ACHN (cell line): ENCODE results near the gene ICE2.

Source experiments
- DNase-seq: peaks from one replicate; pipeline ENCODE4 v3.0.0-alpha.2; 2015
- in situ Hi-C: cut with HindIII; loops from 2 replicates; pipeline ENCODE4 v1.10.0; 2017; ENCODE audit warnings: low sequenced_read_pairs, low pct_ligation_motif_present, low pct_unique_long_range_greater_than_20kb

ICE2 gene

GRCh38 chr15:60462027-60462426, 16.9 kb downstream of the ICE2 start:
- in situ Hi-C loops = no loop called here
- no peak for DNase-seq

GRCh38 chr15:60460931-60461330, 18.0 kb downstream of the ICE2 start:
- in situ Hi-C loops = no loop called here

GRCh38 chr15:60458721-60459120, 20.2 kb downstream of the ICE2 start:
- in situ Hi-C loops = no loop called here
- DNase-seq = no peak

More at GRCh38 chr15:60460931-60461330, 18.0 kb downstream of the ICE2 start:
- no peak for DNase-seq

- in situ Hi-C loops = no loop called here
- DNase-seq = no peak
These were observed 21.0 kb downstream of the ICE2 start for GRCh38 chr15:60457985-60458384.

- no peak for DNase-seq
- in situ Hi-C loops = no loop called here
These were observed 24.1 kb downstream of the ICE2 start for GRCh38 chr15:60454824-60455223.

- DNase-seq = no peak
These were observed 30.1 kb downstream of the ICE2 start for GRCh38 chr15:60448668-60449360.

GRCh38 chr15:60444289-60444912, 34.5 kb downstream of the ICE2 start:
- peak; percentile 40 for DNase-seq
- in situ Hi-C loops = no loop called here

More at GRCh38 chr15:60448668-60449360, 30.1 kb downstream of the ICE2 start:
- in situ Hi-C loops = no loop called here

- in situ Hi-C loops = no loop called here
- DNase-seq = no peak
These were observed 36.2 kb downstream of the ICE2 start for GRCh38 chr15:60442763-60443162.

DNA sequence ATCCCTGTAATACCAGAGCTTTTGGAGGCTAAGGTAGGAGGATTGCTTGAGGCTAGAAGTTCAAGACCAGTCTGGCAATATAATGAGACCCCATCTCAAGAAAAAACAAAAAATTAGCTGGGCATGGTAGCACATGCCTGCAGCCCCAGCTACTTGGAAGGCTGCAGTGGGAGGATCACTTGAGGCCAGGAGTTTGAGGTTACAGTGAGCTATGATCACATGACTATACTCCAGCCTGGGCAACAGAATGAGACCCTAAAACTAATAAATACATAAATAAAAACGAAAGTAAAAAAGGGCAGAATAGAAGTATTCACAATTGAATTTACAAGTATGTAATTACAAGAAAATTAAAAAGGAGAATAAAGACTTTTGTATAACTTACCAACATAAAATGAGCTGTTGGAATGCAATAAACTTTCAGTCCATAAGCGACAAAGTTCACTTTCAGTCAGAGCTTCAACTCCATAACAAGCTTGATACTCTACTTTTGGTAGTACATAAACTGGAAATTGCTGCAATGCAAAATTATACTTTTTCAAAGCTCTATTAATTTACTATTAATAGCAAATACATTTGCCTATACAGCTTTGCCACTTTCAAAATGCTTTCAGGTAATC, 36.8 kb downstream of the ICE2 start:
- in situ Hi-C loops = no loop called here

DNA sequence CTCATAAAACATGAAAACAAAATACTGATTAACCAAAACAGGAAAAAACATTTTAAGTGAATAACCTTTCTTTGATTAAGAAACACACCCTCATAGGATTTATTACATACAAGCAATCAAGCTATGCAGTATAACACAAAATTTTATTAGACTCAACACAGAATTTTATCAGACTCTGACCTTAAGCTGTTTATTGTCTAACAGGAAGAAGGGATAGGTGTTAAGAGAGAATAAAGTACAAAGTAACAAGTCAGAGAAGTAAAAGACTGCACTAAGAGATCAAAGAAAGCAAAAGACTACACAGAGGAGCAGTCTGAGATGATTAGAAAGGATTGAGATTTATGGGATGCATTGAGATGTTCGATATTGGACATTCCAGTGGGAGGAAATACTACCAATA, 37.6 kb downstream of the ICE2 start:
- in situ Hi-C loops = no loop called here

More for the DNA sequence above, 36.8 kb downstream of the ICE2 start:
- no peak for DNase-seq

DNA sequence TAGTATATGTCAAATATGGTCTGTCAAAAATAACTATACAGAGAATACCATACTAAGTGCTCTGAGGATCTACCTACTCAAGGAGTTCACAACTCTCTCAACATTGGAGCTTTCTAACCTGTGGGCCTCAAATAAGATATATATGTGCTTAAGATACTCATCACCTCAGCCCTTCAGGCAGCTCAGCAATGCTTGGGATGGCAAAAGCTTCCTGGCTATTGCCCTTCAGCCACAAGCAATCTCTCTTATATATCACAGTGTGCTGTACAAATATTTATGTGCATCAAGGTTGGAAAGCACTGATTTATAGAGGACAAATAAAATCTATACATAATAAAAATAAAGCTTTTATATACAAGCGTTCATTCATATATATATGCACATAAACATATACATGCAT, 40.3 kb downstream of the ICE2 start:
- in situ Hi-C loops = no loop called here
- no peak for DNase-seq

More for the DNA sequence above, 37.6 kb downstream of the ICE2 start:
- no peak for DNase-seq

DNA sequence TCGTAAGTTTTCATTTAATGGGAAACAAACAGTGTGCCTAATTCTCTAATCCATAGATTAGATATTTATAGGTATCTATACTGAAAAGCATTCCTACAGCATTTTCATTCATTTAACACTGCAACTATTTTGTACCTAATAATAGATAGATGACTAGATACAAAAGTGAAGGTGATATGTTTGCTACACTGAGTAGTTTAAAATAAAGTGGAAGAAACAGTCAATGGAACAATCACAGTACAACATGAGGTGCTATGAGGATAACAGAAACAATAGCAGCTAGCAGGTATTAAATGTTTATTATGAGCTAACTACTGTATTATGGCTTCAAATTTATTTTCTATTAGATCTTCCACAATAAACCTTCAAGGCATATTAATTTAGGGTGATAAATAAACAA, 50.0 kb downstream of the ICE2 start:
- DNase-seq = no peak
- in situ Hi-C loops = no loop called here

- in situ Hi-C loops = no loop called here
- no peak for DNase-seq
These were observed 52.0 kb downstream of the ICE2 start for GRCh38 chr15:60426870-60427508.

- in situ Hi-C loops = no loop called here
- no peak for DNase-seq
These were observed 53.5 kb downstream of the ICE2 start for GRCh38 chr15:60425461-60425860.

DNA sequence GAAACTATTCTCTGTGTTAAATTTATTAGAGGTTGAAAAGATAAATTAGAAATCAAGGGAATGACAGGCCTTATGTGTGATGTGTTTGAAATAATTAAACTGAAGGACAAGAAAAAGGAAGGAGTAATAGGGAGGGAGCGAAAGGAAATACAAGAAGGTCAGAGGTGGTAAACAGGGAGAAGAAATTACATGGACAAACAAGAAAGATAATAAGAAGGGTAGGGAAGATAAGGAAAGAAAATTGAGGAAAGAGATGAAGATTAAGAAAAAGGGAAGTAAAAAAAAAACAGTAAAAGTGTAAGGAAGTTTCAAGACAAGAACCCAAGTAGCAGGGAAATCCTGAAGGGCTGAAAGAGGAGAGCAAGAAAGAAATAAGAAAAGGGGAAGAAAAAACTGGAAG, 54.9 kb downstream of the ICE2 start:
- DNase-seq = no peak
- in situ Hi-C loops = no loop called here

GRCh38 chr15:60423537-60423936, 55.4 kb downstream of the ICE2 start:
- peak; percentile 92 for DNase-seq

DNA sequence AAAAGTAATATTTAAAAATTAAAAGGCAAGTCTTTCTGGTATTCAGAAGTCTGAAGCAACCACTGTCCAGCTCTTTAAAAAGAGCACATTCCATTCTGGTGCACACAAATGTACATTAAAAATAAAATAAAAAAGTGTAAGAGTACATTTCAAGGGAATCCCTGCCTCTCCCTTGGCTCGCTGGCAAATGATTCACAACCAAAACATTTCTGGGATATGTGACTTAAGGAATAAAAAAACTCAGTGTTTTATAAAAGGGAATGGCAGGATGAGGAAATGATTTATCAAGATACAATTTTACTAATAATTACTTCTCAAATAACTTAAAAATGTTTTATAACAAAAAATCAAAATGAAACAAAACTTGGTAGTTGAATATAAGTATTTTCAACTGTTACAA, 57.4 kb downstream of the ICE2 start:
- peak; percentile 66 for DNase-seq
- in situ Hi-C loops = no loop called here

More at GRCh38 chr15:60423537-60423936, 55.4 kb downstream of the ICE2 start:
- in situ Hi-C loops = no loop called here

DNA sequence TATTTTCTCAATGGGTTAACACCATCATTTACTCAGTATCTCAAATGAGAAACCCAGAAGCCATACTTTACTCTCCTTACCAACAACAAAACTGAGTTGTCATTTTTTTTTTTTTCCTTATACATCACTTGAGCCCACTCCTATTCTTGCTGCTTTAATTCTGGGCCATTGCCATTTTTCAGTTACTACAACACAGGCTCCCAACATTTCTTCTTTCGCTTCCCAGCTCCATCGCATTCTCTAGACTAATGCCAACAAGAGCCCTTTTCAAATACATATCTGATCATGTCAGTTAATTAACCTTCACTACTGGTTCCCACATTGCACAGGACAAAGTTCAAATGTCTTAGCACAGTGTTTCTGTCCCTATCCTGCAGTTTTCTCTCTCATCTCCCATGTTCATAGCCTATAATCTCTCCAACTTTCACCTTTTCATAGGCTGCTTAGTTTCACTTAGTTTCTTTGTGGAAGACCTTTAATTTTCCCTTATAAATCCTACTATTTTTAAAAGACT, 58.7 kb downstream of the ICE2 start:
- DNase-seq = no peak
- in situ Hi-C loops = no loop called here

GRCh38 chr15:60419753-60420152, 59.2 kb downstream of the ICE2 start:
- DNase-seq = no peak
- in situ Hi-C loops = no loop called here
